GM19395 (cell line): Measurements from ENCODE around the gene CALY.

Experiments
- ATAC-seq: cut with Tn5 transposase; IDR thresholded peaks from one replicate; pipeline ENCODE4 v1.9.1; 2021; ENCODE audit warnings: mild to moderate bottlenecking, moderate library complexity; ENCODE audit not compliant: unreplicated experiment

CALY gene

GRCh38 chr10:133312769-133313145 lies 23.9 kb downstream of the CALY start:
- ATAC-seq = no peak

- no peak for ATAC-seq
Observed at GRCh38 chr10:133312016-133312768, 24.5 kb downstream of the CALY start.

GRCh38 chr10:133311570-133311969 lies 25.1 kb downstream of the CALY start:
- ATAC-seq = no peak

- no peak for ATAC-seq
Observed at GRCh38 chr10:133310789-133311188, 25.9 kb downstream of the CALY start.

- ATAC-seq = no peak
Observed at GRCh38 chr10:133310399-133310755, 26.3 kb downstream of the CALY start.

GRCh38 chr10:133309720-133310398 lies 26.8 kb downstream of the CALY start:
- no peak for ATAC-seq

GRCh38 chr10:133309100-133309719 lies 27.5 kb downstream of the CALY start:
- ATAC-seq = peak; percentile 71

- peak; percentile 80 for ATAC-seq
Observed at GRCh38 chr10:133308421-133309099, 28.1 kb downstream of the CALY start, which contains the start of the genes TUBGCP2 and ZNF511. Gene TUBGCP2 (minus strand): TSS chr10:133308872. CDS start chr10:133302941, 5,931 bp downstream. Gene ZNF511 (plus strand): TSS chr10:133308914. CDS start chr10:133308944, 30 bp downstream.

- peak; percentile 50 for ATAC-seq
Observed at GRCh38 chr10:133307776-133308420, 28.8 kb downstream of the CALY start.

GRCh38 chr10:133306941-133307379 lies 29.7 kb downstream of the CALY start:
- ATAC-seq = no peak

GRCh38 chr10:133306097-133306476 lies 30.6 kb downstream of the CALY start:
- no peak for ATAC-seq

GRCh38 chr10:133303206-133303605 lies 33.5 kb downstream of the CALY start:
- no peak for ATAC-seq

GRCh38 chr10:133302230-133302629 lies 34.5 kb downstream of the CALY start:
- ATAC-seq = no peak

GRCh38 chr10:133299738-133300137 lies 37.0 kb downstream of the CALY start:
- no peak for ATAC-seq

- no peak for ATAC-seq
Observed at GRCh38 chr10:133299224-133299623, 37.5 kb downstream of the CALY start.

GRCh38 chr10:133298466-133298865 lies 38.2 kb downstream of the CALY start:
- no peak for ATAC-seq

- ATAC-seq = no peak
Observed at GRCh38 chr10:133297504-133297903, 39.2 kb downstream of the CALY start.

- no peak for ATAC-seq
Observed at GRCh38 chr10:133295426-133296320, 41.0 kb downstream of the CALY start.

- no peak for ATAC-seq
Observed at GRCh38 chr10:133294189-133294588, 42.5 kb downstream of the CALY start.

GRCh38 chr10:133293810-133294119 lies 42.9 kb downstream of the CALY start:
- no peak for ATAC-seq
